GM12874 (cell line): ENCODE data around the gene HIPK1.

ENCODE experiments used
- TF ChIP-seq, protein P1 (sequence below): IDR thresholded peaks from 2 replicates; pipeline ENCODE4 v1.5.1; 2011; ENCODE audit warnings: low read depth, mild to moderate bottlenecking, control low read depth, low read length, moderate library complexity; ENCODE audit not compliant: insufficient read depth

HIPK1 gene

DNA sequence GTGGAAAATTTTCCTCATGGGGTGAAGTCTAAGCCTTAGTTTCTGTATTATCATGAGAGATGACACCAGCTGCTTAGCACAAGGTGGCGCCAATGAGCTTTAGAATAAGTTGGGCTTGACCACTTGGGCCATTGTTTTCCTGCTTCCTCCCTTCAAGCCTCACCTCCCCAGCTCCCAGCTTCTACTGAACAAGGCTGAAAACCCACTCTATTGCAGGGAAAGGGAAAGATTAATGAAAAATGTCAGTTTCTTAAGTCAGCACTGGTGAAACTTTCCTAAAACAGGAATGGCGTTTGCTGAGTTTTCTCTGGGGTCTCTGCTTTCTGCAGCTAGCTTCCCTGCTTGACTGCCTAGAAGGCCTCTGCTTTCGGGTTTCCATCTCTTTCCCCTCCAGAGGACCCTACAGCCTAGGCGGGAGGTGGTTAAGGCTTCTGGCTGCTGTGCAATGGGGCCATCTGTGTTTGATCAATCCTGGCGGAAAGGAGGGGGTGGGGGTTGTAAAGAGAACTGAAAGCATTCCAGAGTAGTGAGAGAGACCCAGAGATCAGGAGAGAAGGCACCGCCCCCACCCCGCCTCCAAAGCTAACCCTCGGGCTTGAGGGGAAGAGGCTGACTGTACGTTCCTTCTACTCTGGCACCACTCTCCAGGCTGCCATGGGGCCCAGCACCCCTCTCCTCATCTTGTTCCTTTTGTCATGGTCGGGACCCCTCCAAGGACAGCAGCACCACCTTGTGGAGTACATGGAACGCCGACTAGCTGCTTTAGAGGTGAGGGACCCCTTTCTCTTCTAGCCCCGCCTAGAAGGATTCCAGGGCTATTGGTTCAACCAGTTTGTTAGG, 50.0 kb downstream of the HIPK1 start, which contains the start of gene OLFML3:
TSS of gene OLFML3 (plus strand) at position 612 of the 840 bp plus-strand sequence. CDS start at position 655, 43 bp downstream.
- TF ChIP-seq, protein P1, sequence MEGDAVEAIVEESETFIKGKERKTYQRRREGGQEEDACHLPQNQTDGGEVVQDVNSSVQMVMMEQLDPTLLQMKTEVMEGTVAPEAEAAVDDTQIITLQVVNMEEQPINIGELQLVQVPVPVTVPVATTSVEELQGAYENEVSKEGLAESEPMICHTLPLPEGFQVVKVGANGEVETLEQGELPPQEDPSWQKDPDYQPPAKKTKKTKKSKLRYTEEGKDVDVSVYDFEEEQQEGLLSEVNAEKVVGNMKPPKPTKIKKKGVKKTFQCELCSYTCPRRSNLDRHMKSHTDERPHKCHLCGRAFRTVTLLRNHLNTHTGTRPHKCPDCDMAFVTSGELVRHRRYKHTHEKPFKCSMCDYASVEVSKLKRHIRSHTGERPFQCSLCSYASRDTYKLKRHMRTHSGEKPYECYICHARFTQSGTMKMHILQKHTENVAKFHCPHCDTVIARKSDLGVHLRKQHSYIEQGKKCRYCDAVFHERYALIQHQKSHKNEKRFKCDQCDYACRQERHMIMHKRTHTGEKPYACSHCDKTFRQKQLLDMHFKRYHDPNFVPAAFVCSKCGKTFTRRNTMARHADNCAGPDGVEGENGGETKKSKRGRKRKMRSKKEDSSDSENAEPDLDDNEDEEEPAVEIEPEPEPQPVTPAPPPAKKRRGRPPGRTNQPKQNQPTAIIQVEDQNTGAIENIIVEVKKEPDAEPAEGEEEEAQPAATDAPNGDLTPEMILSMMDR = peak; percentile 60

DNA sequence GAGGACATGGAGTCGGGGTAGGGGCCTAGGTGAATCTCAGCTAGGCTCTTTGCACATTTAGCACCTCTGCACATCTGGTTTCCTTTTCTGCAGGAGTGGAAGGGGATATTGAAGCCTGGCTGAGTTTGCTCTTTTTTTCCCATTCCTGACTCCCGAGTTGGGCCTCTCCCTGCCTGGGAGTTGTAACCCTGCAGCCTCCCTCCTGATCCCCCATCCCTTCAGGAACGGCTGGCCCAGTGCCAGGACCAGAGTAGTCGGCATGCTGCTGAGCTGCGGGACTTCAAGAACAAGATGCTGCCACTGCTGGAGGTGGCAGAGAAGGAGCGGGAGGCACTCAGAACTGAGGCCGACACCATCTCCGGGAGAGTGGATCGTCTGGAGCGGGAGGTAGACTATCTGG, 51.0 kb downstream of the HIPK1 start:
- TF ChIP-seq, protein P1 = no peak

DNA sequence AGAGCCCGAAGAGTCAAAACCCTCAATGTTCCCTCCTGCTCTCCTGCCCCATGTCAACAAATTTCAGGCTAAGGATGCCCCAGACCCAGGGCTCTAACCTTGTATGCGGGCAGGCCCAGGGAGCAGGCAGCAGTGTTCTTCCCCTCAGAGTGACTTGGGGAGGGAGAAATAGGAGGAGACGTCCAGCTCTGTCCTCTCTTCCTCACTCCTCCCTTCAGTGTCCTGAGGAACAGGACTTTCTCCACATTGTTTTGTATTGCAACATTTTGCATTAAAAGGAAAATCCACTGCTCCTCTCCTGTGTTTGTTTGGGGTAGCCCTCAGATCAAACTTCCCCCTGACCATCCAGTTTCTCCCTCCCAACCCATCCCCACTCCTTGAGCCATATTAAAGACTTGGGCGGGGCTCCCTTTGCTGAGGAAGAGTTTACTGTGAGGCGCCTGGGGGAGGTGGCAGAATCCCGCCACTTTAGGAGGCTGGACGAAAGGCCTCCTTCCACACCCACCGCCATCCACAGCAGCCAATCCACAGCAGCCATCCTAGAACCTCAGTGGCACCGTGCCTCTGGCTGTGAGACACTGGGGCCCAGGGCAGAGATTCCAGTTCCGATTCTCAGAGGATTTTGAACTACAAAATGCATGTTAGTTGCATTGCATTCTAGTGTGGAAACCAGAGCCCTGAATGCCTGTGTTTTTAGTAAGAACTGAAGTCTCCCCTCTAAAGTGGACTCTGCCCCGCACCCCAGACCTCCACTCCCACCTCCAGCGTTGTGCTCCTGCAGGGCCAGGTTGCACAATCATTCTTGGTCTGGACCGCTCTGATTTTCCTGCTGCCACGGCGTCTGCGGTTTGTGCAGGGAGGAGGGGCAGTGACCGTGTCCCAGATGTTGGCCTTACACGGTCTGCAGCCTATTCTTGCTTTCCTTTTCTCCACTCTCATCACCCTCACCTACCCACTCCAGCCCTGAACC, 53.1 kb downstream of the HIPK1 start:
- TF ChIP-seq, protein P1 = no peak

DNA sequence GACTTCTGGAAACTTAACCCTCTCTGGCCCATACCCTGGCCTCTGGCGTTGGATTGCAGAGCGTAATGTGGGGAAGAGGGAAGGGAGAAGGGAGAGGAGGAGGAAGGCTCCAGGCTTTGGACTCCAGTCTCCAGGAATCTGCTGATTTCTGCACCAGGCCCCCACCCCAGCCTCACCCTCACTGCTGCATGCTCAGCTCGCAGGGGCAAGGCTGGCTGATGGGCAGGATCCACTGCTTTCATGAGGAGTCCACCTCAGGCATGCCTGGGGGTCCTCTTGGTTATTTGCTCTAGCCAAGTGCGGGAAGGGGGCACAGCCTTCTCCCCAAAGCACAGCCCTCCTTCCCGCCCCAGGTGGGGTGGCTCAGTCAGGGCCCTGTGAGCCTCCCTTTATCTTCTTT, 53.8 kb downstream of the HIPK1 start:
- TF ChIP-seq, protein P1 = no peak

DNA sequence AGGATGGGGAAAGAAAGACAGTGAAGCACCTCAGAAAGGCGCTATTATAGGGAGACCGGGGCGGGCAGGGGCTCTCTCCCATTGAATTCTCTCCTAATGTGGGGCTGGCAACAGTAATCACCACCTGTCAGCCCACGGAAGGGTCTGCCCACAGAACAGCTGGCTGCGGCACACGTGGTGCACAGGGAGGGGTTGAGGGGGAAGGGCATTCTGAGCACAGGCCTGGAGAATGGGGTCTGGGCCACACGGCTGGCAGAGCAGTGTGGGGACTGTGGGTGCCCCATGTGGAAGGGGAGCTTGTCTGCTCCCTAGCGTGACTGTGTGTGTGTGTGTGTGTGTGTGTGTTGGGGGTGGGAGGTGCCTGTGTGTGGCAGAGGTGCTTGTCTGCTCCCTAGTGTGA, 54.3 kb downstream of the HIPK1 start:
- TF ChIP-seq, protein P1 = no peak

DNA sequence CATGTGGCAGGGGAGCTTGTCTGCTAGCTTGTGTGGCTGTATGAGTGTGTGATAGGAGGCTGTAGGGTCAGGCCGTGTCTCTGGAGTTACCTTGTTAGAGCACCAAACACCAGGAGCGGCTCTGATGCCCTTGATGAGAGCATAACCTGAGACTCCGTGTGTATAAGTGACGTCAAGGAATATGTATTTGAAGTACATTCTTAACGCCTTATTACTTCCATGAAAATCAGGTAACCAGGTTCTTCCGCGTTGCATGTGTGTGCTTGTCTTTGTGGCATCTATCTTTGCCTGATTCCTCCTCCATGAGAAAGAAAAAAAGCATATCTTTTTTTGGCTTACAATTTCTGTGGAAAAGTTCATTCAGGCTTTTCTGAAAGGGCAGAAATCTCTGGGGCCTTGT, 54.7 kb downstream of the HIPK1 start:
- TF ChIP-seq, protein P1 = no peak

DNA sequence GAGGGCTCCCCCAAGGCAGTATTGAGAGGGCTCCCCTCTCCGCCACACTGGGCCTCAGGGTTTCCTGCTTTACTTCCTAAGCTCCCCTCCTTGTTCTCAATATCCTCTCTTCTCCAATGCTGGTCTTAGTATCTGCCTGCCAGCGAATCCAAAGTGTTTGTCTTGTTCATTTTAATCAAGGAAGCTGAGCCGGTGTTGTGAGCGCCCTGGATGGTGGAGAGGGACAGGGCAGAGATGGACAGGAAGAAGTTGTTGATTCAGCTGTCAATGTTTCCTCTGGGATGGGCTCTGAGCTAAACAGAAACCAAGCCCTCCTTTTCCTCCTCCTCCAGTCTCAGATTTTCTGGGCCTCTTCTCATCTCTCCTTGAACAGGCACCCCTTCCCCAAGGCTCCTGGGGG, 55.6 kb downstream of the HIPK1 start:
- TF ChIP-seq, protein P1 = no peak
